ENCODE results near the gene ZNF511.
A peak's percentile ranks its signal among the peaks of the same experiment; 100 is the strongest.

Gene ZNF511

GRCh38 chr10:133308421-133309099, at the start of gene ZNF511, which contains the start of gene TUBGCP2:
Gene ZNF511, plus strand, starts transcription at chr10:133308914. Its CDS starts 30 bp downstream, at chr10:133308944.
Gene TUBGCP2, minus strand, starts transcription at chr10:133308872. Its CDS starts 5,931 bp downstream, at chr10:133302941.
- peak; percentile 33 for TF ChIP-seq CTCF (IDR thresholded peaks at IDR 0.05; ENCODE audit: low read depth, low read length, missing control alignments)
- peak; percentile 35 for DNase-seq (ENCODE audit: low read depth)

GRCh38 chr10:133259602-133259989, 49.1 kb upstream of the ZNF511 start:
- H3K4me3 ChIP-seq (ENCODE audit: low read depth, low read length), result no peak overlapping the region

More at GRCh38 chr10:133308421-133309099, at the start of gene ZNF511, which contains the start of gene TUBGCP2:
- H3K4me3 ChIP-seq (ENCODE audit: low read depth, low read length), result peak within 1 kb of the TSS; percentile 80

GRCh38 chr10:133260895-133261725, 47.6 kb upstream of the ZNF511 start:
- DNase-seq (ENCODE audit: low read depth), result no peak
- TF ChIP-seq CTCF (IDR thresholded peaks at IDR 0.05; ENCODE audit: low read depth, low read length, missing control alignments), result no peak
- H3K4me3 ChIP-seq (ENCODE audit: low read depth, low read length), result peak overlapping the region; percentile 66

More at GRCh38 chr10:133259602-133259989, 49.1 kb upstream of the ZNF511 start:
- no peak for DNase-seq (ENCODE audit: low read depth)
- no peak for TF ChIP-seq CTCF (IDR thresholded peaks at IDR 0.05; ENCODE audit: low read depth, low read length, missing control alignments)

- no peak for TF ChIP-seq CTCF (IDR thresholded peaks at IDR 0.05; ENCODE audit: low read depth, low read length, missing control alignments)
Observed at GRCh38 chr10:133261726-133262325, 46.9 kb upstream of the ZNF511 start.

GRCh38 chr10:133262696-133263095, 46.0 kb upstream of the ZNF511 start:
- no peak for DNase-seq (ENCODE audit: low read depth)
- TF ChIP-seq CTCF (IDR thresholded peaks at IDR 0.05; ENCODE audit: low read depth, low read length, missing control alignments), result no peak
- H3K4me3 ChIP-seq (ENCODE audit: low read depth, low read length), result no peak overlapping the region

More at GRCh38 chr10:133261726-133262325, 46.9 kb upstream of the ZNF511 start:
- H3K4me3 ChIP-seq (ENCODE audit: low read depth, low read length), result peak overlapping the region; percentile 66
- DNase-seq (ENCODE audit: low read depth), result no peak

GRCh38 chr10:133263674-133264073, 45.0 kb upstream of the ZNF511 start:
- H3K4me3 ChIP-seq (ENCODE audit: low read depth, low read length), result no peak overlapping the region
- no peak for DNase-seq (ENCODE audit: low read depth)
- TF ChIP-seq CTCF (IDR thresholded peaks at IDR 0.05; ENCODE audit: low read depth, low read length, missing control alignments), result no peak
